ENCODE data around the gene AKT1. TPM values are rescaled to one million over a fixed set of nuclear protein-coding genes. Genes with fewer than 3 reads are reported as not detected.
A peak's percentile ranks its signal among the peaks of the same experiment; 100 is the strongest.

Gene AKT1
- total RNA-seq, 1 donor from 2014 or later, result 144 TPM

- H3K4me3 ChIP-seq, result no peak overlapping the region
- TF ChIP-seq CTCF (IDR thresholded peaks at IDR 0.05; ENCODE audit: borderline replicate concordance), result no peak
- H3K27me3 ChIP-seq (ENCODE audit: low read depth), result no peaks in the 10 kb centered on the region
- peaks cover 42% of the 10 kb centered on the region for H3K36me3 ChIP-seq
- DNase-seq, result no peak
- peak overlapping the region; percentile 7 for H3K27ac ChIP-seq (replicated peaks)
- H3K4me1 ChIP-seq, result peaks cover 18% of the 10 kb centered on the region
- no peaks in the 10 kb centered on the region for H3K9me3 ChIP-seq (replicated peaks)
- intact Hi-C loops (cut with micrococcal nuclease), result no loop called here
Observed at GRCh38 chr14:104746934-104747481, 48.5 kb downstream of the AKT1 start.

GRCh38 chr14:104746071-104746545, 49.4 kb downstream of the AKT1 start:
- H3K4me3 ChIP-seq, result no peak overlapping the region
- peak overlapping the region; percentile 7 for H3K27ac ChIP-seq (replicated peaks)
- H3K9me3 ChIP-seq (replicated peaks), result no peaks in the 10 kb centered on the region
- intact Hi-C loops (cut with micrococcal nuclease), result no loop called here
- TF ChIP-seq CTCF (IDR thresholded peaks at IDR 0.05; ENCODE audit: borderline replicate concordance), result no peak
- no peak for DNase-seq
- H3K36me3 ChIP-seq, result peaks cover 49% of the 10 kb centered on the region
- peaks cover 14% of the 10 kb centered on the region for H3K4me1 ChIP-seq
- no peaks in the 10 kb centered on the region for H3K27me3 ChIP-seq (ENCODE audit: low read depth)

GRCh38 chr14:104745431-104745830, 50.1 kb downstream of the AKT1 start:
- no peak overlapping the region for H3K27ac ChIP-seq (replicated peaks)
- TF ChIP-seq CTCF (IDR thresholded peaks at IDR 0.05; ENCODE audit: borderline replicate concordance), result no peak
- intact Hi-C loops (cut with micrococcal nuclease), result no loop called here
- peaks cover 55% of the 10 kb centered on the region for H3K36me3 ChIP-seq
- DNase-seq, result no peak
- peaks cover 14% of the 10 kb centered on the region for H3K4me1 ChIP-seq
- no peaks in the 10 kb centered on the region for H3K9me3 ChIP-seq (replicated peaks)
- no peaks in the 10 kb centered on the region for H3K27me3 ChIP-seq (ENCODE audit: low read depth)
- H3K4me3 ChIP-seq, result no peak overlapping the region

- Histone ChIP-seq H3K27ac (replicated peaks) (no peak overlapping the region), H3K4me3 (no peak overlapping the region), H3K9me3 (replicated peaks) (no peaks in the 10 kb centered on the region), H3K36me3 (peaks cover 64% of the 10 kb centered on the region), H3K4me1 (peaks cover 14% of the 10 kb centered on the region), H3K27me3 (ENCODE audit: low read depth) (no peaks in the 10 kb centered on the region)
- no peak for TF ChIP-seq CTCF (IDR thresholded peaks at IDR 0.05; ENCODE audit: borderline replicate concordance)
- DNase-seq, result no peak
- intact Hi-C loops (cut with micrococcal nuclease), result no loop called here
Observed at GRCh38 chr14:104744484-104744883, 51.1 kb downstream of the AKT1 start.

- H3K36me3 ChIP-seq, result peaks cover 70% of the 10 kb centered on the region
Observed at GRCh38 chr14:104743461-104744380, 51.8 kb downstream of the AKT1 start.

More at GRCh38 chr14:104743461-104744380, 51.8 kb downstream of the AKT1 start:
- Histone ChIP-seq H3K9me3 (replicated peaks) (no peaks in the 10 kb centered on the region), H3K27me3 (ENCODE audit: low read depth) (no peaks in the 10 kb centered on the region), H3K4me3 (no peak overlapping the region), H3K27ac (replicated peaks) (no peak overlapping the region), H3K4me1 (peaks cover 6% of the 10 kb centered on the region)
- TF ChIP-seq CTCF (IDR thresholded peaks at IDR 0.05; ENCODE audit: borderline replicate concordance), result no peak
- DNase-seq, result no peak
- intact Hi-C loops (cut with micrococcal nuclease), result no loop called here

All from left ventricle myocardium inferior (tissue), 1 donor.